GM18502 (cell line): ENCODE measurements around the gene SLC25A44.
"Not testable (repeated sequence)": the region's sequence is repeated elsewhere in the genome, so short reads cannot be mapped to it uniquely, and the experiment has no call there.

Source experiments
- ATAC-seq: cut with Tn5 transposase; IDR thresholded peaks from one replicate; pipeline ENCODE4 v1.9.1; 2021; ENCODE audit warnings: mild to moderate bottlenecking; ENCODE audit not compliant: unreplicated experiment, poor library complexity

The SLC25A44 gene

DNA sequence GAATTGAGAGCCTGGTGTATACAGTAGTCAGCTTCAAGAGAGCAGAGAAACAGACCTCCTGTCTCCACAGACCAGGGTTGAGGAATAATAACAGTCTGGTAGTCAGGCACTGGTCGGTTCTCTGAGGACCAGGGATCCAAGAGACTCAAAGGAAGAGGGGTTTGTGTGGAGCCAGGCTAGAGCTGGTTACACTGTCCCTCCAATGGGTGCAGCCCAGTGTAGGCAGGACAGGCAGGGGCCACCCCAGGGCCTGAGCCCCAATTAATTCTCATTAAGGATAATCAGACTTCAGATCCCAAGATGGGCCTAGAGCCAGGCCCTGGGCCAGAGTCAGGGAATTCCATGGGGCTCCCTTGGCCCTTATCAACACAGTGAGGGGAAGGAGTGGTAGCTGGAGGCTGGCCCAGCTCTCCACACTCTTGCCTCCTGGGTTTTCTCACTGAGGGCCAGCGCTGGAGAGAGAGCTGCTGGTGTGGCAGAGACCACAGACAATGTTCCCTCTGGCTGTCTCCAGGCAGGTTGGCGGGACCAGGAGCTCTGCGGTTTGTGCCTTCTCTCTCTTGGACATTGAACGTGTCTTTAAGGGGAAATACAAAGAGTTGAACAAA is 31.4 kb upstream of the SLC25A44 start:
- ATAC-seq = no peak

DNA sequence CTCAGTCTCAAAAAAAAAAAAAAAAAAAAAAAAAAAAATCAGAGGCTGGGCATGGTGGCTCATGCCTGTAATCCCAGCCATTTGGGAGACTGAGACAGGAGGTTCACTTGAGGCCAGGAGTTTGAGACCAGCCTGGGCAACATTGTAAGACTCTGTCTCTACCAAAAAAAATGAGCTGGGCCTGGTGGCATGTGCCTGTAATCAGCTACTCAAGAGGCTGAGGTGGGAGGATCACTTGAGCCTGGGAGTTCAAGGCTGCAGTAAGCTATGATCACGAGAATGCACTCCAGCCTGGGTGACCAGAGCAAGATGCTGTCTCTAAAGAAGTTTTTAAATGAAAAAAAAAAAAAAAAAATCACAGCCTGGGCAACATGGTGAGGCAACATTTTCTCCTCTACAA is 30.2 kb upstream of the SLC25A44 start:
- no peak for ATAC-seq

- ATAC-seq = no peak
These were observed 29.6 kb upstream of the SLC25A44 start for GRCh38 chr1:156164125-156164831.

GRCh38 chr1:156165083-156165482 is 28.8 kb upstream of the SLC25A44 start:
- ATAC-seq = no peak

GRCh38 chr1:156167536-156167935 is 26.4 kb upstream of the SLC25A44 start:
- no peak for ATAC-seq

DNA sequence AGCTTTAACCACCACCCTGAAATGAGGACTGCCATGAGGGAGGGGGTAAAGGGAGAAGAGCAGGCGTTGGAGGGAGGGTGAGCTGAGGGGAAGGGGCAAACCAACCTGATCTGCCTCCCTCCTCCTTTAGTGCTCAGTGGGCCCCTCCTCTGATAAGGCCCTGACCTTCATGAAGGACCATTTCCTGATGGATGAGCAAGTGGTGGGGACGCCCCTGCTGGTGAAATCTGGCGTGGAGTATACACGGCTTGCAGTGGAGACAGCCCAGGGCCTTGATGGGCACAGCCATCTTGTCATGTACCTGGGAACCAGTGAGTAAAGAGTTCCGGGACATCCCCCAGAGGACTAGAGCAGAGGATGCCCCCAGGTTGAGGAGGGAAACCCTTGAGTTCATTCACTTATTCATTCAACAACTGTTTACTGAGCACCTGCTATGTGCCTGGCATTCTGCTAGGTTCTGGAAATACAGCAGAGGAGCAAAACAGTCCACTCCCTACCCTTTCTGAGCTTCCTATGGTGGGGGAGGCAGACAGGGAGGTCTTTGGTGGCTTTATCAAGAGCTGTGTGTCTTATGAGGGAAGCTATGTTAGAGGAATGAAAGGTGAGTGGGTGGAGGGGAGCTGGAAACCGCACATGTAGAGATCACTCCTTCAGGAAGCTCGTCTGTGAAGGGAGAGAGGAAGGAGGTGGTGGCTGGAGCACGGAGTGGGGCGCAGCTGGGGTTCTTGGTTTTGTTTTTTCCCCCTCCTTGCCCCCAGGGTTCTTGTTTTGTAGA is 21.0 kb upstream of the SLC25A44 start:
- no peak for ATAC-seq

- ATAC-seq = no peak
These were observed 17.2 kb upstream of the SLC25A44 start for GRCh38 chr1:156176610-156177210.

DNA sequence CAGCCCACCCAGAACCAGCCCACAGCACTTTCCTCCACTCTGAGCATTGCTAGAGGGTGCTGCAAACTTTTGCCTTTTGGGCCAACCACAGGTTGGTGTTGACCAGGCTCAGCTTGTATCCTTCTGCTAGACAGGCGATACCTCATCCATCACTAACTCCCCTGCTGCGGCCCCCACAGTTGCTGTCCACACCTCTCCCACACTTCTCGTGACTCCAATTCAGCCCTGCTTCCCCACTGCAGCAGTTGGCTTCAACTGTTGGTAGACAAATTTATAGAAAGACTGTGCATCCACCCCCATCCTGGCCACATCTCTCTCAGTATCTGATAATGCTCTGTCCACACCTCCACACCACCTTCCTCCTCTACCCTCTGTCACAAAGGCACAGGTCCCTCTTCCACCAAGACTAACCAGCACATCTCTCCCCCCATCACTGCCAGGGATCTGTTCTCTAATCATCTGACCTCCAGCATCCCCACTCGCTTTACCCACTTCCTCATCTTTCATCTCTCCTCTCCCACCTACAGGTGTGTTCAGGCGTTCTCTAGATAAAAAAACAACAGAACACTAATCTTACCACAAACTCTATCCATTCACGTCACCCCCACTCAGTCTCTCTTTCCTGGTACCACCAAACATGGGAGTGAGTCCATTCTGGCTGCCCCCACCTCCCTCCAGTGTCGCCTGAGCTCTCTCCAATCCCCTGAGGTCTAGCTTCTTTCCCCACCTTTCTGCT is 15.8 kb upstream of the SLC25A44 start:
- ATAC-seq = no peak

DNA sequence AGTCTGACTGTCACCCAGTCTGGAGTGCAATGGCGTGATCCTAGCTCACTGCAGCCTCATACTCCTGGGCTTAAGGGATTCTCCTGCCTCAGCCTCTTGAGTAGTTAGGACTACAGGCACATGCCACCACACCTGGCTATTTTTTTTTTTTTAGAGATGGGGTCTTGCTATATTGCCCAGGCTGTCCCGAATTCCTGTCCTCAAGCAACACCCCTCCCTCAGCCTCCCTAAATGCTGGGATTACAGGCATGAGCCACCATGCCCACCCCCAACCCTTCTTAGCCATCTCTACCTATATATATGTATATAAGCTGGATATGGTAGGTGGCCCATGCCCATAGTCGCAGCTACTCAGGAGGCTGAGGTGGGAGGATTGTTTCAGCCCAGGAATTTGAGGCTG is 13.4 kb upstream of the SLC25A44 start:
- no peak for ATAC-seq

DNA sequence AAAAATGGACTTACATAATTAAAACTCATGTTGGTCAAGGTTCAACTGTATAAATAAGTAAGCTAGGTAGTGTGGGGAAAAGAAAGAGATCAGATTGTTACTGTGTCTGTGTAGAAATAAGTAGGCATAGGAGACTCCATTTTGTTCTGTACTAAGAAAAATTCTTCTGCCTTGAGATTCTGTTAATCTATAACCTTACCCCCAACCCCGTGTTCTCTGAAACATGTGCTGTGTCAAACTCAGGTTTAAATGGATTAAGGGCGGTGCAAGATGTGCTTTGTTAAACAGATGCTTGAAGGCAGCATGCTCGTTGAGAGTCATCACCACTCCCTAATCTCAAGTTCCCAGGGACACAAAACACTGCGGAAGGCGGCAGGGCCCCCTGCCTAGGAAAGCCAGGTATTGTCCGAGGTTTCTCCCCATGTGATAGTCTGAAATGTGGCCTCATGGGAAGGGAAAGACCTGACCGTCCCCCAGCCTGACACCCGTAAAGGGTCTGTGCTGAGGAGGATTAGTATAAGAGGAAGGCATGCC is 12.4 kb upstream of the SLC25A44 start:
- ATAC-seq = not testable (repeated sequence)

DNA sequence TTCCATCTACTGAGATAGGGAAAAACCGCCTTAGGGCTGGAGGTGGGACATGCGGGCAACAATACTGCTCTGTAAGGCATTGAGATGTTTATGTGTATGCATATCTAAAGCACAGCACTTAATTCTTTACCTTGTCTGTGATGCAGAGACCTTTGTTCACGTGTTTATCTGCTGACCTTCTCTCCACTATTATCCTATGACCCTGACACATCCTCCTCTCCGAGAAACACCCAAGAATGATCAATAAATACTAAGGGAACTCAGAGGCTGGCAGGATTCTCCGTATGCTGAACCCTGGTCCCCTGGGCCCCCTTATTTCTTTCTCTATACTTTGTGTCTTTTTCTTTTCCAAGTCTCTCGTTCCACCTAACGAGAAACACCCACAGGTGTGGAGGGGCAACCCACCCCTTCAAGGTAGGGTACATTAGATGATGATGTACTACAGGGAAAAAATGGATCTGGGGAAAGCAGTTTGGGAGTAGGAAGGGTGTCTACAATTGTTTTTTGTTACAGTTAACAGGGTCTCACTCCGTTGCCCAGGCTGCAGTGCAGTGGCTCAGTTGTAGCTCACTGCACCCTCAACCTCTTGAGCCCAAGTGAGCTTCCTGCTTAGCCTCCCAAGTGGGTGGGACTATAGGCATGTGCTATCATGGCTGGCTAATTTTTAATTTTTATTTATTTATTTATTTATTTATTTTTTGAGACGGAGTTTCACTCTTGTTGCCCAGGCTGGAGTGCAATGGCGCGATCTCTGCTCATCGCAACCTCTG is 11.7 kb upstream of the SLC25A44 start:
- ATAC-seq = not testable (repeated sequence)

DNA sequence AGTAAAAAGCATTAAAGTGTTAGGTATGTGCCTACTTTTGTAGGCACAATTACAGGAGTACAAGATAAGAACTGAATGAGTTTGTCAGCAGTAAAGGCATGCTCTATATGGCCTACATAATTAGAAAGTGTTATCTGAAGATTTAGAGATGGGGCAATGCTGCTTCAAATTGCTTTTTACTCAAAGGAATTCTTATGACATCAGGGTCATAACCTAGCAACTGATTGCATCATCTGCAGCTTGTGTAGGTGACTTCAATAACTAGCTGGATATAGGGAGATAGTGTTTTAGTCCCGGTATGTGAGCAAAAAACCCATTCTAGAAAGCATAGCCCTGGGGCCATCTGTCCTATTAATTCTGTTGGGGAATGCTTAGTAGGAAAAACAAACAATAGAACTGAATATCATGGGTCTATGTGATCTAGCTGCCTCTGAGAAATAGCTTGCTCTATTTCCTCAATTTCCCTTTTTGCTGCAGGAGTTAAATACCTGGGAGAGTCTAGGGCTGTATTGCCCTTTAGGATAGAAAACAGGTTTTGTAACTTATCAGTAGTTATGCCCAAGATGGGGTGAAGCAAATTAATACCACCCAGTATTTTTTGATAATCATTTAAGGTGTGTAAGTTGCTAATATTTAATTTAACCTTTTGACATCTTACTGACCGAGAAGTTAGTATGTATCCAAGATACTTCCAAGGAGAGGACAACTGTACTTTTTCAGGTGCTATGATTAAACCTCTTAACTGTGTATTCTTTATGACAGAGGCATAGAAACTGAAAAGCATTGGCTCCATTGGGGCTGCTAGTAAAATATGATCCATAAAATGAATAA is 7.3 kb upstream of the SLC25A44 start:
- not testable (repeated sequence) for ATAC-seq

GRCh38 chr1:156190265-156190664 is 3.6 kb upstream of the SLC25A44 start:
- ATAC-seq = not testable (repeated sequence)

DNA sequence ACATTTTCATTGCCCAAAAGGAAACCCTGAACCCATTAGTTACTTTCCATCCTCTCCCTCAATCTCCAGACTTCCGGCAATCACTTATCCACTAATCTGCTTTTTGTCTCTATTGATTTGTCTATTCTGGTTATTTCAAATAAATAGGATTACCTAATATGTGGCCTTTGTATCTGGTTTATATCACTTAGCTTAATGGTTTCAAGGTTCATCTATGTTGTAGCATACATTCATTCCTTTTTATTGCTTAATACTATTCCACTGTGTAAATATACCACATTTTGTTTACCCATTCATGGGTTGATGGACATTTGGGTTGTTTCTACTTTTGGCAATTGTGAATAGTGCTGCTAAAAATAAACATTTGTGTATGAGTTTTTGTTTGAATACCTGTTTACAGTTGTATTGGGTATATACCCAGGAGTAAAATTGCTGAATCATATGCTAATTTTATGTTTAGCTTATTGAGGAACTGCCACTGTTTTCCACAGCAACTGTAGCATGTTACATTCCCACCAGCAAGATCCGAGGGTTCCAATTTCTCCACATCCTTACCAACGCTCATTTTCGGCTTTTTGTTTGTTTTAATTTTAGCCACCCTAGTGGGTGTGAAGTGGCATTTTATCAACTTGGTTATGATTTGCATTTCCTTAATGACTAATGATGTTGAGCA is 2.5 kb upstream of the SLC25A44 start:
- ATAC-seq = no peak

- no peak for ATAC-seq
These were observed 756 bp upstream of the SLC25A44 start for GRCh38 chr1:156193208-156193487.

GRCh38 chr1:156194300-156194652 is 372 bp downstream of the SLC25A44 start:
- peak; percentile 14 for ATAC-seq

DNA sequence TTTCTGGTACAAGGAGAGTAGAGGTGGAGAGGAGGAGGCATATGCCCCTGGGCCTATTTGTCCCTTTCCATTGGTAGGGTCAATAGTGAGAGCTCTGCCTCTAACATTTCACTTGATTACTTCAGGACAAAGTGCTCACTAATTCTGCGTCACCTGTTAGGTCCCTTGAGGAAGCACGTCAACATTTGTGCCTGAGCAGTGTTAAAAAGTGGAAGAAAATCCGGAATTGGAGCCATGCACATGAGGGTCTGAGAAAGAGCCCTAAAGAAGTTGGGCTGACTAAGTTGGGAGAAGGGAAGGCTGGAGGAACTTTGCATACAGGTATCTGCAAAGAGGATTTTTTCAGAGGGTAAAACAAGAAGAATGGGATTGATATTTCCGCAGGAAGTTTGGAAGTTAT is 1.9 kb downstream of the SLC25A44 start:
- no peak for ATAC-seq

- no peak for ATAC-seq
These were observed 2.5 kb downstream of the SLC25A44 start for GRCh38 chr1:156196445-156196844.
